NCI-H446 treated with DMSO at 0.1 percent for 48 hours (cell line): ENCODE data around the gene CASZ1.

Experiments used
- DNase-seq: peaks from one replicate; lab custom pipeline; 2025; lab: John Stamatoyannopoulos, UW

Gene CASZ1

GRCh38 chr1:10705953-10706352, 90.5 kb downstream of the CASZ1 start:
- DNase-seq = no peak

DNA sequence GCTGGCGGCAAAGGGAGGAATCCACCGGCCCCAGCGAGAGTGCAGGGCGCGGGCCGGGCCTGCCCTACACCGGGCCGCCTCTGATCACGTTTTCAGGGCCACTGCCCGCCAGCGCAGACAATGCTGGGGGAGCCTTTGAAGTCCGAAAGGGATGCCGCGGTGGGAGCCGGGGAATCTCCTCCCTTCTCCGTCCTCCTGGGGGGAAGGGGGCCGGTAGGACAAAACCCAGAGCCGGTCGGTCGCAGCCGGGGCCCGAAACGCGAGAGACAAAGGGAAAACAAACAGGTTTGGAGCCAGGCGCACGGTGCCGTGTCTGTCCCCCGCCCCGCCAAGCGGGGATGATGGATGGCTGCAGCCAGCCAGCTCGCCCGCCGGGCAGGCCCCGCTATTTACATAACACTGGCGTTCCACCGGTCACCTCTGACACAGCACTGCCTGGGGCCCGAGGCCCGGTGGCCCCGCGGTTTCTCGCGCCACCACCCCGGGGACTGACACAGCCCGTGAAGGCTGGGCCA, 92.0 kb downstream of the CASZ1 start:
- DNase-seq = no peak

GRCh38 chr1:10703702-10704101, 92.7 kb downstream of the CASZ1 start:
- DNase-seq = no peak

- no peak for DNase-seq
Measured at GRCh38 chr1:10701145-10701544, 95.3 kb downstream of the CASZ1 start.

DNA sequence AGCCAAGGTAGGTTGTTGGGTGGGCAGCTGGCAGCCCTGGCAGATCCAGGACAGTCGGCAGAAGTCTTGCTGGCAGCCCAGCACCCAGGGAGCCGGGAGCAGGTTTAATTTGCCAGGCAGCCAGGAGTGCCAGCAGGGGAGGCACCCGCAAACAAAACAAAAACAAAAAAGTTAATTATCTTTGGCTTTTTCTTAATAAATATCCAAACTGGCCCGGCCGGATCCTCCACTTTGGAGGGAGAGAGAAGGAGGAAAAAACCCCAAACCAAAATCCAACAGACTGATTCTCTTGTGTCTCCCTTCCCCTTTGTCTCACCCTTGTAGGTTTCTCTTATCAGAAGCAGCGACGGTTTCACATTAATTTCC, 97.0 kb downstream of the CASZ1 start:
- DNase-seq = no peak

DNA sequence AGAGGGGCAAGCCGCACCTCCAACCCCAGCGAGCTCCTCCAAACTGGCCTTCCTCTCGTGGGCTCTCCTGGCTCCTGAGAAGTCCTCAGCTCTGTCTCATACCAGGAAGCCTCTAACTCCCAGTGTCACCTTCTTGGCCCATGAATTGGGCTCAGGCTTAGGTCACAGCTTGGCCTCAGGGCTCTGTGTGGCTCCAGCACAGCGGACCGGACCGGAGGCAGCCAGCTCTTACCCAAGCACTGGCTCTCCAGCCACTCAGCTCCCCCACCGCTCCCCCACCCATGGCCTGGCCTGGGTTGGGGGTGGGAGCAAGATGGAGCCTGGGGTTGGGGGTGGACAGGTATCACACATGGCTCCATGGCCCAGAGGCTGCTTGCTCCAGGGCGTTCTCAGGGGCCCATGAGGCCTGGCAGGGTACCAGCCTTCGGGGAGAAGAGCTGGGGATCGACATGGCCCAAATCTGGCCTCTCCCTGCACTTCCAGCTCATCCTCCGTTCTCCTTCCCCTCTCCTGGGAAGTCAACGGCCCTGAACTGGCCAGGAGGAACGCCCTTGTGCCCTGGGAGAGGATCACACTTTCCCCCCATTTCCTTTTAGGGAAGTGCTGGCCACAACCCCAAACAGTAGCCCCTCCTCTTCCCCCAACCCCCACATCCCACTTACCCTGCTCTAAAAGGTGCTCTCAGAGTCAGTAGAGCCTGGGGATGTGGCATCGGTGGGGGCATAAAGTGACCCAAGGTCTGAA, 97.5 kb downstream of the CASZ1 start:
- DNase-seq = no peak

DNA sequence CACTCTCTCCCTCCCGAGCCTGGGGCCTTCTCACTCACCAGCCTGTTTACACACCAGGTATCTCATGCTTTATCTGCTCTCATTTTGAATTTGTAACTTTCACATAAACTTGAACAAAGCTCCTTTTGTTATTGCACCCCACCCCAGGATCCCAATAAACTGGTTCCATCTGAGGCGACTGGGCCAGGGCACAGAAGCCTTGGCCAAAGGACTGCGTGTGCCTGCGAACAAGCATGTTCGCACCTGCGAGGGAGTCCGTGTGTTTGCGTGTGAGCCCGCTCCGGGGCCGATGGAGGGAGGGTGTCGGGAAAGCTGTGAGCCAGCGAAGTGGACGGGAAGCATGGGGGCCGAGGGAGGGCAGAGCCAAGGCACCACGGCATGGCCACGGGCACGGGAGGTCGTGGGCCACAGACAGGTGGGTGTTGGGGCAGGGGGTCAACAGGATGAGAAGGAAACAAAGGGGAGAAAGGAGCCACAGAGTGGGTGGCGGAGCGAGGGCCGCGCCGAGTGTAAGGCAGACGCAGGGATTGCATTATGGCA, 98.8 kb downstream of the CASZ1 start:
- DNase-seq = no peak

DNA sequence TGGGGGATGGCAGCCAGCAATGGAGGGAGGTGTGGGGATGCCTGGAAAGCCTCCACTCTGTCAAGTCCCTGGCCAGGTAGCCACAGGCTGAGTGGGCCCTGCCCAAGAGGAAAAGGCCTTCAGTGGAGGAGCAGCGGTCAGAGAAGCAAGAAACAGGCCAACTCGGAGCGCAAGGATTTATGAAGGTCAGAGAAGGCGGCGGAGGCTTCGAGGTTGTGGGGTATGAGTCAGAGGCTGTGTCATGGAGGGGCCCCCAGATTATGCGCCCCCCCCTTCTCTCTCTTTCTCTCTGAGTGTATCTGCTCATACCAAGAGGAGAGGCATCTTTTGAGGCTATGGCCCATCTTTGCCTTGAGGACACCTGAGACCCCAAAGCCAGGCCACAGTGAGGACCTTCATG, 99.5 kb downstream of the CASZ1 start:
- DNase-seq = no peak

DNA sequence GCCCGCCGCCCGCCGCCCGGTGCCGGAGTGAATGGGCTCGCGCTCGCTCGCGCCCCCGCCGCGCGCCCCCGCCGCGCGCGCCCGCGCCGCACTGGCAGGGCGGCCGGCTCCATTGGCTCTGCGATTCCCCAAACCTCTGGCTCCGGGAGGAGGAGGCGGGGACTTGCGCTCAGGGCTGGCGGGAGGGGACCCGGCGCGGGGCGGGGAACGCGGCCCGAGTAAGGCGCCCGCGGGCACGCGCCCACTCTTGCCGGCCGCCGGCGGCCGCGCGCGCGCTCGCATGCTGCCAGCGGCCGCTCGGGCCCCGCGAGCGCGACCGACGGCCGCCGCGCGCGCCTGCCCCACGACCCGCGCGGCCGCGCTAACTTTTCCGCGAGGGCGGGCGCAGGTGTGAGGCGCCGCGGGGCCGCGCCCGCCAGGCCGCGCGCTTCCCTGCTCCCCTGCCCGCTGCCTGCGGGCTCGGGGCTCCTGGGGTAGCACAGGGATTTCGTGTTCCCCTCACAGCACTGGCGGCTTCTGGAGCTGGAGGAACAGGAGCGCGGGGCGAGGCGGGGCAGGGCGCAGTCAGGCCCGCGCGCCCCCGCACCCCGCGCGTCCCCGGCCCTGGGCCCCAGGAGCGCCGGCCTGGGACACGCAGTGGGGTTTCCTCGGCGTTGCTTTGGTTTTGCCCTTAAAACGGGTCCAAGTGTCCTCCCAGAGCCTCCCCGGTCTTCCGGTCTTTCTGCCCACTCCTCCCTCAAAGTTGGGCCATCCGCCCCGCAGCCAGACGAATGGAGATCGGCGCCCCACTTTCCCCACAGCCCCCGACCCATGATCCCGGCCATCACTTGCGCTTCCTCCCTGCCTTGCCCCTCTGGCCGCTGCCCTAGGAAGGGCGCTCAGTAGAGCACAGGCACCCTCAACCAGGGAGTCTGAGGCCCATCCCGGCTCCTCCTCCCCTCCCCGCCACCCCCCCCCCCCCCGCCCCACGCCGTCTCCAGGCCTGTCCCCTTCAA, 101.5 kb downstream of the CASZ1 start:
- DNase-seq = peak; percentile 78

- peak; percentile 14 for DNase-seq
Measured at GRCh38 chr1:10694274-10694632, 102.2 kb downstream of the CASZ1 start.

GRCh38 chr1:10693497-10694273, 102.8 kb downstream of the CASZ1 start:
- no peak for DNase-seq

- no peak for DNase-seq
Measured at GRCh38 chr1:10693152-10693496, 103.3 kb downstream of the CASZ1 start.

DNA sequence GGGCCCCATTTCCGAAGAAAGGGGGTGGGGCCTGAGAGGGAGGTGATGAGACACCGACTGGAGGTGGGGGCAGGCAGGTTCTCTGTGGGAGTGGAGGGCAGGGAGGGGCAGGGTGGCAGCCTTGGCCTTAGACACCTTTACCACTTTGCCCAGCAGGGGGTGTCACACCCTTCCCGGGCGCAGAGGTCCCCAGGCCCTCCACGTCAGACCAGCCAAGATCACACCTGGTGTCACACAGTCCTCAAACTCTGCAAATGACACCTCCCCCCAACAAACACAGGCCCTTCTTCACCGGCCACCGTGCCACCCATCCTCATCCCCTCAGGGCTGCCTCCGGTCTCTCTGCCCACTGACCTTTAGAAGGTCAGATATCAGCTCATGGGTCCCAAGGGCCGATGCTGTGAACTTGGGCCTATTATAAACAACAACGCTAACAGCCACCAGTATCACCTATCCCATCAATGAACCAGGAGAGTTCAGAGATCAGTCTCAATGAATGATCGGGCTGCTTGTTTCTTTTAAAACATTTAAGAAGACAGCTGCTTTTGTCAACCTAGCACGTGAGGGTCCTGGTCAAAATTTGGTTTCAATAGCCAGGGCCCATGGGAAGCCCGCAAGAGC, 103.9 kb downstream of the CASZ1 start:
- no peak for DNase-seq

DNA sequence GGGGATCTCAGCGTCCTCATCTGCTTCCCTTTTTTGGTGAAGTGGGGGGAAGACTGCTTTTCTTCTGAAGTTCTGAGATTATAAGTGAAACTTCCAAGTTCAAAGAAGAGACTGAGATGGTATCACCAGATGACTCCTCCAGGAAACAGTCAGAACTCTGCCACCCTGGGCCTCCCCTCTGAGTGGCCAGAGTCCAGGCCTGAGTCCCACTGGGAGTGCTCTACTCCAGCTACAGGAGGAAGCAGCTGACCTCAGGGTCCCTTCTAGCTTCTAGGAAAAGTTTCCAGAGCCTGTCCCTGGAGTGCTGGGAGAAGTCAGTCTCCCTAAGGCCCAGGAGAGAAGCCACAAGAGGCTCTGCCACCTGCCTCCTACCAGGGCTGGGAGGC, 104.7 kb downstream of the CASZ1 start:
- no peak for DNase-seq

DNA sequence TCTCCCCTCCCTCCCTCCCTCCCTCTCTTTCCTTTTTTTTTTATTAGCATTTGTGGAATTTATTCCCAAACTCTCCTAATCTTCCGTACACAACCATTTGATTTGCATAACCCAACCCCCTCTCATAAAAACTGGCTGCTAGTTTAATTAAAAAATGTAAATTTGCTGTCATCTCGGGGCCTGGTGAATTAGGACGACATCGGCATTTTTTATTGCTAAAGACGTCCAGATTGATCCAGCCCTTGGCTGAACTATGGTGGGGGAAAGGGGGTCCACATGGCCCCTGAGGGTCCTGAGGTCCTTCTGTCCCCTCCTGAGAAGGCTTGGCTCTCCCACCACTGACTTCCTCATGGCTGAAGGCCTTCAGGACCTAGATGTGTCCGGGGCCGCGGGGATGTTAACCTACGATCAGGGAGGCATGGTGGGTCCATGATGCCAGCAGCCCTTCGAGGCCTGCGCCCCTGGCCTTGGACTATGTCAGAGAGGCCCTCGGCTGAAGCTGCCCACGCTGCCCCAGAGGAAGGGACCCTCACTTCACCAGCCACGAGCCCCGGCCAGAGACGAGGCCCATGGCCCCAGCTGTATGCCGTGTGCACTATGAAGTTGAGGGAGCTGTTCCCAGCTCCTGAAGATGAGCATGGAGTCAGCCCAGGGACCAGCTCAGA, 105.2 kb downstream of the CASZ1 start:
- DNase-seq = no peak

DNA sequence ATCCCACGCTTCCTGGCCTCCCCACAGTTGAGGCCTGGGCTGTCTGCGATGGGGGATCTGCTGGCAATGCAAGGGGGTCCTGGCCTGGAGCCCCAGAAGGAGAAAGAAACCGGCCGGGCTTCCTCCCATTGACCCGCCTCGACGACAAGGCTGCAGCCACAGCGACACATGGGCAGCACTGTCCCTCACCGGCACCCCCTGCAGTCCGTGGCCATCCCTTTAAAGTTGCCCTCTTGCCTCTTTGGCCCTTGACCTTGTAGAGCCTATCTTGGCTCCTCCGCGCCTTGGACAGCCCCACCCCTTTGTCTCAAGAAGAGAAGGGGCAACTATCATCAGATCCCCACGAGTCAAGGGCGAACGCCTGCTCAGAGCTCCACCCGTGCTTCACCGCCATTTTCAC, 106.0 kb downstream of the CASZ1 start:
- no peak for DNase-seq

DNA sequence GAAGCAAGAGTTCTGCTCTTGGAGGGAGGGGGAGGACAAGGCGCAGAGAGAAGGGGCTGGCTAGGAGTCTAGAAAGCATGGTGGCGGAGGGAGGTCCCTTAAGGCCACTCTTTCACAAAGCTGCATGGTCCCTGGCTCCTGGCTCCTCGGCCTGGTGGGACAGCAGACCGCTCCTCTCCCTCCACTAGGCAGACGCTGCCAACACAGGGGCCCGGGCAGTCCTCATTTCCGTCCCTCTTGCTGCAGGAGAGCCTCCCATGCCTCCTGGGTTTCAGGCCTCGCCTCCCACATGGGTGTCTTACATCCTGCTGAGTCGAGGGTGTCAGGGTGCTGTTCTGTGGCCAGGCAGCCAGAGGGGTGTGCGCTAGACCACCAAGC, 108.0 kb downstream of the CASZ1 start:
- DNase-seq = no peak

- no peak for DNase-seq
Measured at GRCh38 chr1:10687782-10688408, 108.6 kb downstream of the CASZ1 start.

- DNase-seq = no peak
Measured at GRCh38 chr1:10687251-10687651, 109.2 kb downstream of the CASZ1 start.

DNA sequence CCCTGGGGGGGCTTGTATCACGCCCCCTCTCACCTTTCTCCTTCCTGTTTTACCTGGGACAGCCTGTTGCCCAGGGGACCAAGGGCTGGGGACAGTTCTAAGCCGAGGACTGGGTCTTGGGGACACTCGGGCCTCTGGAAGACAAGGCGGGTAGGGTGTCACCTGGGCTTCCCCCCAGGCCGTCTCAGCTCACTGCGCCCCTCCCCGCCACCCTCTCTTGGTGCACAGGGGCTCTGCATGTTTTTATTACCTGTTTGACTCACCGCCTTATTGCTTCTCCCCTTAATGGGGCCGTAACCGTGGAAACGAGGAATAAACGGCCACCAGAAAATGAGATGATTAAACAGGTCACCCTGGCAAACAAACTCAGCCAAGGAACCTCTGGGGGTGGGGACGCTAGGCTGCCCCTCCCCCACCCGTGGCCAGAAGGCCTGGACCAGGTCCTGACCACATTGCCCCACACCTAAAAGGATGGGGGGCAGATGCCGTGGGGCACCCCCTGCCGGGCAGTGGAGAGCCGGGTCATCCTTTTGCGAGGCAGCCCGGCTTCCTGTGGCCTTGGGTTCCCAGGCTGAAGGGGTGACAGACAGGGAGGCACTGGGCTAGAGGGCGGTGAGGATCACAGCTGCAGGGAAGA, 109.9 kb downstream of the CASZ1 start:
- DNase-seq = no peak
